HUDEP-2 (cell line): ENCODE results near the gene WFDC2.

Source experiments
- DNase-seq, 76 experiments: peaks; one replicate each; lab custom pipeline; 2025; ENCODE audit not compliant: unreplicated experiment in 76 of 76; lab: John Stamatoyannopoulos, UW

The WFDC2 gene

GRCh38 chr20:45489083-45489531 is 19.6 kb downstream of the WFDC2 start:
- DNase-seq = peak in 1 of 76 experiments; percentile 5

- DNase-seq = no peak
Observed at GRCh38 chr20:45495501-45495941, 26.0 kb downstream of the WFDC2 start.

- DNase-seq = no peak
Observed at GRCh38 chr20:45496166-45496565, 26.6 kb downstream of the WFDC2 start.

GRCh38 chr20:45497971-45498494 is 28.5 kb downstream of the WFDC2 start:
- no peak for DNase-seq

- DNase-seq = no peak
Observed at GRCh38 chr20:45500022-45500421, 30.5 kb downstream of the WFDC2 start.

- DNase-seq = no peak
Observed at GRCh38 chr20:45501600-45501999, 32.0 kb downstream of the WFDC2 start.

GRCh38 chr20:45502561-45502960 is 33.0 kb downstream of the WFDC2 start:
- no peak for DNase-seq

GRCh38 chr20:45503403-45503802 is 33.9 kb downstream of the WFDC2 start:
- no peak for DNase-seq

GRCh38 chr20:45506398-45506797 is 36.8 kb downstream of the WFDC2 start:
- DNase-seq = no peak

- DNase-seq = no peak
Observed at GRCh38 chr20:45507011-45507820, 37.7 kb downstream of the WFDC2 start.

GRCh38 chr20:45508068-45508886 is 38.7 kb downstream of the WFDC2 start:
- DNase-seq = no peak

- DNase-seq = no peak
Observed at GRCh38 chr20:45509091-45509490, 39.5 kb downstream of the WFDC2 start.

GRCh38 chr20:45510242-45510862 is 40.8 kb downstream of the WFDC2 start:
- DNase-seq = no peak

GRCh38 chr20:45515147-45515913 is 45.8 kb downstream of the WFDC2 start, which contains the start of gene SPINT3:
Gene SPINT3 (minus strand): TSS chr20:45515622. CDS start chr20:45515608, 14 bp downstream.
- DNase-seq = no peak

GRCh38 chr20:45518282-45518681 is 48.7 kb downstream of the WFDC2 start:
- no peak for DNase-seq

GRCh38 chr20:45523821-45524220 is 54.3 kb downstream of the WFDC2 start:
- no peak for DNase-seq

- no peak for DNase-seq
Observed at GRCh38 chr20:45527294-45527693, 57.7 kb downstream of the WFDC2 start.
